ENCODE results near the gene ARHGEF33. TPM values are rescaled to one million over a fixed set of nuclear protein-coding genes. Genes with fewer than 3 reads are reported as not detected.

The ARHGEF33 gene
- total RNA-seq, 2 donors from 2014 or later, result 0.96 to 2.2 TPM

- Histone ChIP-seq H3K9me3 (no peaks in the 10 kb centered on the region), H3K36me3 (no peaks in the 10 kb centered on the region), H3K4me3 (no peak overlapping the region), H3K27ac (no peak overlapping the region), H3K4me1 (replicated peaks) (no peaks in the 10 kb centered on the region), H3K27me3 (replicated peaks; ENCODE audit: insufficient read depth) (no peaks in the 10 kb centered on the region)
- intact Hi-C loops (cut with DNase I), result no loop called here
- TF ChIP-seq, protein P1, sequence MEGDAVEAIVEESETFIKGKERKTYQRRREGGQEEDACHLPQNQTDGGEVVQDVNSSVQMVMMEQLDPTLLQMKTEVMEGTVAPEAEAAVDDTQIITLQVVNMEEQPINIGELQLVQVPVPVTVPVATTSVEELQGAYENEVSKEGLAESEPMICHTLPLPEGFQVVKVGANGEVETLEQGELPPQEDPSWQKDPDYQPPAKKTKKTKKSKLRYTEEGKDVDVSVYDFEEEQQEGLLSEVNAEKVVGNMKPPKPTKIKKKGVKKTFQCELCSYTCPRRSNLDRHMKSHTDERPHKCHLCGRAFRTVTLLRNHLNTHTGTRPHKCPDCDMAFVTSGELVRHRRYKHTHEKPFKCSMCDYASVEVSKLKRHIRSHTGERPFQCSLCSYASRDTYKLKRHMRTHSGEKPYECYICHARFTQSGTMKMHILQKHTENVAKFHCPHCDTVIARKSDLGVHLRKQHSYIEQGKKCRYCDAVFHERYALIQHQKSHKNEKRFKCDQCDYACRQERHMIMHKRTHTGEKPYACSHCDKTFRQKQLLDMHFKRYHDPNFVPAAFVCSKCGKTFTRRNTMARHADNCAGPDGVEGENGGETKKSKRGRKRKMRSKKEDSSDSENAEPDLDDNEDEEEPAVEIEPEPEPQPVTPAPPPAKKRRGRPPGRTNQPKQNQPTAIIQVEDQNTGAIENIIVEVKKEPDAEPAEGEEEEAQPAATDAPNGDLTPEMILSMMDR (IDR thresholded peaks at IDR 0.05), result no peak
- no peak for TF ChIP-seq POLR2A (IDR thresholded peaks at IDR 0.05)
- no peak for TF ChIP-seq POLR2AphosphoS5 (IDR thresholded peaks at IDR 0.05)
- no peak for DNase-seq (ENCODE audit: low spot score)
- WGBS, result 85% methylated on average over 1 of the region's 1 CpG
These were observed 51.1 kb downstream of the ARHGEF33 start for GRCh38 chr2:38940746-38941145.

DNA sequence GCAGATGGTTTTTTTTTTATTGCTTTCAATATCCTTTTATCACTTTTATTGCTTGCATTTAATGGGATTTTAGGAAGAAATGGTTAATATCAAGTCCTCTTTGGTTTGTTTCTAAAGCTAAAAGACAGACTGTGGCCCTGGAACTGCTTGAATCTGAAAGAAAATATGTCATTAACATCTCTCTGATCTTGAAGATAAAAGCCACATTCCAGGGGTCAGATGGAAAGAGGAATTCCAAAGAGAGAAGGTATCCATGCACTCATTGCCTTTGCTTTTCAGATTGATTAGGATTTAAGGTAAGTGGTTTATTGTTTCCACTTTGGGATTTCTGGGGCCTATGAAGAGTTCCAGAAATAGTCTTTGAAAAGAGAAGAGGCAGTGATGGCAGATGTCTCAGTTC, 54.1 kb downstream of the ARHGEF33 start:
- TF ChIP-seq, protein P1 (IDR thresholded peaks at IDR 0.05), result no peak
- TF ChIP-seq POLR2AphosphoS5 (IDR thresholded peaks at IDR 0.05) (no peak), POLR2A (IDR thresholded peaks at IDR 0.05) (no peak)
- intact Hi-C loops (cut with DNase I), result no loop called here

DNA sequence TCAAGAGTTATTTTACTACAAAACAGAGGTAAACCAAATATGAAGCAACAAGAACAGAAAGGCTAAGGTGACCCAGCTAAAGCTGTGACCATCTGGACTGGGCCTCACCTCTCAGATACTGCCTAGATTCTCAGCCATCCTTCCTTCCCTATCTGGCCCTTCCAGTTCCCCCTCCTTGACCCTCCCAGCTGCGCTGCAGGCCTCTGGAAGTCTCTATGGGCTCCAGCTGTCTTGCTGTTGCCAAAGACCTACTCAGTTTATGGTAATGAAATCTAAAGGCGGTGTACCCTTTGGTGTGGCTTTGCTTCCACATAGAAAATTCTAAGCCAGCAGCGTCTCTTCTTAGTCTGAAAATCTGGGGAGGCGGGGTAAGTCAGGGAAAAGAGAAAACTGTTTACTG, 55.7 kb downstream of the ARHGEF33 start:
- no peak overlapping the region for H3K27ac ChIP-seq
- H3K27me3 ChIP-seq (replicated peaks; ENCODE audit: insufficient read depth), result no peaks in the 10 kb centered on the region
- no peak for DNase-seq (ENCODE audit: low spot score)
- WGBS, result 89% methylated on average over 4 of the region's 4 CpGs
- no peaks in the 10 kb centered on the region for H3K9me3 ChIP-seq
- no peak for TF ChIP-seq POLR2AphosphoS5 (IDR thresholded peaks at IDR 0.05)
- TF ChIP-seq, protein P1 (IDR thresholded peaks at IDR 0.05), result no peak
- H3K4me1 ChIP-seq (replicated peaks), result no peaks in the 10 kb centered on the region
- no peaks in the 10 kb centered on the region for H3K36me3 ChIP-seq
- no peak overlapping the region for H3K4me3 ChIP-seq
- intact Hi-C loops (cut with DNase I), result loop anchor here (5.0 kb wide), 2 partner anchors 112 to 282 kb away; no protein-coding TSS in a partner anchor

More for the DNA sequence above, 54.1 kb downstream of the ARHGEF33 start:
- H3K27me3 ChIP-seq (replicated peaks; ENCODE audit: insufficient read depth), result no peaks in the 10 kb centered on the region
- H3K9me3 ChIP-seq, result no peaks in the 10 kb centered on the region
- no peaks in the 10 kb centered on the region for H3K36me3 ChIP-seq
- no peak overlapping the region for H3K27ac ChIP-seq
- DNase-seq (ENCODE audit: low spot score), result no peak
- no peak overlapping the region for H3K4me3 ChIP-seq
- no peaks in the 10 kb centered on the region for H3K4me1 ChIP-seq (replicated peaks)

DNA sequence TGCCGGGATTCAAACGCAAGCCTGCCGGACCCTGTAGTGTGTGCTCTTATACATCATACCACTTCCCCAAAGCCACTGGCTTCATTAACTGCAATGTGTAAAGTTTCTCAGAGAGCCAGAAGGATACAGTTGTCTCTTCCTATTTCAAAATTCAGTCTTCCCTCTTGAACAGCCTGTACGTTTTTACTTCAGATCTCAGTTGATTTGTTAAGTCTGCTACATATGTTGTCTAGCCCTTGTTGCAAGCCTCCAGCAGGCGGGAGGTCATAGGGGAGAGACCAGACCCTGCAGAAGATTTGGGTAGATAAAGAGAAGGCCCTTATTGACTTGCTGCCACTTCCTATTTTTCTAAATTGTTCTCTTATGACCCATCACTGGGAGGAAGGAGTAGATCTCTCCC, 56.2 kb downstream of the ARHGEF33 start:
- no peak overlapping the region for H3K27ac ChIP-seq
- intact Hi-C loops (cut with DNase I), result loop anchor here (5.0 kb wide), 2 partner anchors 111 to 281 kb away; no protein-coding TSS in a partner anchor
- WGBS, result 86% methylated on average over 5 of the region's 5 CpGs
- no peaks in the 10 kb centered on the region for H3K4me1 ChIP-seq (replicated peaks)
- DNase-seq (ENCODE audit: low spot score), result no peak
- no peaks in the 10 kb centered on the region for H3K9me3 ChIP-seq
- no peaks in the 10 kb centered on the region for H3K36me3 ChIP-seq
- no peaks in the 10 kb centered on the region for H3K27me3 ChIP-seq (replicated peaks; ENCODE audit: insufficient read depth)
- TF ChIP-seq, protein P1 (IDR thresholded peaks at IDR 0.05), result no peak
- TF ChIP-seq POLR2A (IDR thresholded peaks at IDR 0.05), result no peak
- TF ChIP-seq POLR2AphosphoS5 (IDR thresholded peaks at IDR 0.05), result no peak
- H3K4me3 ChIP-seq, result no peak overlapping the region

Data from prostate gland (tissue), 2 donors.